GM21381 (cell line): ENCODE measurements around the gene CTNNA3.

Experiments
- ATAC-seq: cut with Tn5 transposase; IDR thresholded peaks from one replicate; pipeline ENCODE4 v1.9.1; 2021; ENCODE audit warnings: mild to moderate bottlenecking, moderate library complexity; ENCODE audit not compliant: unreplicated experiment

The CTNNA3 gene

GRCh38 chr10:67385566-67385965, 310.4 kb downstream of the CTNNA3 start:
- ATAC-seq: no peak

- ATAC-seq: no peak
These were observed 310.9 kb downstream of the CTNNA3 start for GRCh38 chr10:67385089-67385488.

GRCh38 chr10:67331121-67331910, 364.7 kb downstream of the CTNNA3 start:
- ATAC-seq: no peak

GRCh38 chr10:67327626-67328535, 368.1 kb downstream of the CTNNA3 start:
- ATAC-seq: no peak

- ATAC-seq: no peak
These were observed 376.0 kb downstream of the CTNNA3 start for GRCh38 chr10:67319976-67320375.

GRCh38 chr10:67308912-67309311, 387.1 kb downstream of the CTNNA3 start:
- no peak for ATAC-seq

- ATAC-seq: no peak
These were observed 389.3 kb downstream of the CTNNA3 start for GRCh38 chr10:67306588-67307205.

- no peak for ATAC-seq
These were observed 393.3 kb downstream of the CTNNA3 start for GRCh38 chr10:67302701-67303100.

- no peak for ATAC-seq
These were observed 396.2 kb downstream of the CTNNA3 start for GRCh38 chr10:67299761-67300160.

GRCh38 chr10:67297637-67298181, 398.3 kb downstream of the CTNNA3 start:
- ATAC-seq: no peak

- ATAC-seq: no peak
These were observed 399.1 kb downstream of the CTNNA3 start for GRCh38 chr10:67296926-67297325.

GRCh38 chr10:67288688-67289410, 407.1 kb downstream of the CTNNA3 start:
- ATAC-seq: no peak

- ATAC-seq: no peak
These were observed 411.4 kb downstream of the CTNNA3 start for GRCh38 chr10:67284589-67284988.

- ATAC-seq: no peak
These were observed 413.1 kb downstream of the CTNNA3 start for GRCh38 chr10:67282871-67283270.

GRCh38 chr10:67280405-67280804, 415.6 kb downstream of the CTNNA3 start:
- no peak for ATAC-seq

- ATAC-seq: no peak
These were observed 418.6 kb downstream of the CTNNA3 start for GRCh38 chr10:67277402-67277801.

GRCh38 chr10:67269828-67270227, 426.2 kb downstream of the CTNNA3 start:
- ATAC-seq: no peak

- ATAC-seq: no peak
These were observed 427.8 kb downstream of the CTNNA3 start for GRCh38 chr10:67268146-67268545.

- no peak for ATAC-seq
These were observed 433.3 kb downstream of the CTNNA3 start for GRCh38 chr10:67262675-67263074.

- ATAC-seq: no peak
These were observed 434.6 kb downstream of the CTNNA3 start for GRCh38 chr10:67261300-67261797.
